HepG2 (cell line): ENCODE data around the gene GRK3. TPM values are rescaled to one million over a fixed set of nuclear protein-coding genes. Genes with fewer than 3 reads are reported as not detected.

Experiments used
- AKAP8 ChIP-seq: sonication (generic); formaldehyde crosslinking; IDR thresholded peaks from 2 replicates; pipeline ENCODE4 v1.5.1; 2020; ENCODE audit warnings: mild to moderate bottlenecking, missing genetic modification reagents
- ATAD3A ChIP-seq: sonication (generic); formaldehyde crosslinking; IDR thresholded peaks from 2 replicates; pipeline ENCODE4 v1.4.0; 2020; ENCODE audit warnings: missing genetic modification reagents
- ATF5 ChIP-seq: sonication (generic); formaldehyde crosslinking; IDR thresholded peaks from 2 replicates; pipeline ENCODE4 v1.4.0; 2020; ENCODE audit warnings: mild to moderate bottlenecking, low read depth, missing genetic modification reagents
- CREB1 ChIP-seq, 2 experiments: fragments of 450-650 bp in 1 of 2; IDR thresholded peaks; 2 replicates each; pipeline ENCODE4 v1.6.1; 2016 to 2017; ENCODE audit warnings: control low read depth in 1 of 2, mild to moderate bottlenecking in 1 of 2, missing compliant biosample characterization in 1 of 2, missing genetic modification characterization in 1 of 2
- E2F5 ChIP-seq: sonication (generic); formaldehyde crosslinking; conservative IDR thresholded peaks from 2 replicates; pipeline ENCODE4 v1.4.0; 2020; ENCODE audit warnings: missing genetic modification reagents
- HNF1B ChIP-seq: sonication (generic); formaldehyde crosslinking; IDR thresholded peaks from 2 replicates; pipeline ENCODE4 v1.5.1; 2020; ENCODE audit warnings: mild to moderate bottlenecking, moderate library complexity, missing genetic modification reagents
- HNRNPL ChIP-seq: fragments of 200-400 bp; formaldehyde crosslinking; IDR thresholded peaks from 2 replicates; pipeline ENCODE4 v1.6.1; 2017; ENCODE audit warnings: mild to moderate bottlenecking, low read depth, low read length
- HOXA9 ChIP-seq: sonication (generic); formaldehyde crosslinking; IDR thresholded peaks from 2 replicates; pipeline ENCODE4 v1.8.1; 2022; ENCODE audit warnings: missing genetic modification reagents, mild to moderate bottlenecking, moderate library complexity, borderline replicate concordance
- MAFK ChIP-seq, 2 experiments: IDR thresholded peaks in 1 of 2; conservative IDR thresholded peaks in 1 of 2; 2 replicates each; pipeline ENCODE4 v1.6.1; 2011; ENCODE audit warnings: improper control_type of control experiment in 2 of 2, low read length in 2 of 2
- MTF2 ChIP-seq: sonication (generic); formaldehyde crosslinking; IDR thresholded peaks from 2 replicates; pipeline ENCODE4 v1.5.0; 2020; ENCODE audit warnings: missing genetic modification reagents, borderline replicate concordance
- MYNN ChIP-seq: sonication (generic); formaldehyde crosslinking; IDR thresholded peaks from 2 replicates; pipeline ENCODE4 v1.4.0; 2020; ENCODE audit warnings: mild to moderate bottlenecking, low read depth, missing genetic modification reagents
- NFYC ChIP-seq: IDR thresholded peaks from 2 replicates; pipeline ENCODE4 v1.6.1; 2016; ENCODE audit warnings: missing genetic modification reagents, missing compliant biosample characterization
- SKIL ChIP-seq: sonication (generic); formaldehyde crosslinking; IDR thresholded peaks from 2 replicates; pipeline ENCODE4 v1.8.0; 2022; ENCODE audit warnings: missing genetic modification reagents, mild to moderate bottlenecking, moderate library complexity, borderline replicate concordance
- SOX5 ChIP-seq: IDR thresholded peaks from 2 replicates; pipeline ENCODE4 v1.6.1; 2016; ENCODE audit warnings: borderline replicate concordance
- STAT5B ChIP-seq: sonication (generic); formaldehyde crosslinking; IDR thresholded peaks from 2 replicates; pipeline ENCODE4 v1.4.0; 2020; ENCODE audit warnings: missing genetic modification reagents
- ZNF124 ChIP-seq: sonication (generic); formaldehyde crosslinking; IDR thresholded peaks from 2 replicates; pipeline ENCODE4 v1.4.0; 2020; ENCODE audit warnings: missing genetic modification reagents
- ZNF230 ChIP-seq: sonication (generic); formaldehyde crosslinking; IDR thresholded peaks from 2 replicates; pipeline ENCODE4 v1.4.0; 2020; ENCODE audit warnings: mild to moderate bottlenecking, missing genetic modification reagents
- ZNF441 ChIP-seq: sonication (generic); formaldehyde crosslinking; IDR thresholded peaks from 2 replicates; pipeline ENCODE4 v1.7.0; 2021; ENCODE audit warnings: missing genetic modification reagents, borderline replicate concordance
- ZNF446 ChIP-seq: sonication (generic); formaldehyde crosslinking; IDR thresholded peaks from 2 replicates; pipeline ENCODE4 v1.5.0; 2020; ENCODE audit warnings: mild to moderate bottlenecking, missing genetic modification reagents
- ZNF644 ChIP-seq: IDR thresholded peaks from 2 replicates; pipeline ENCODE4 v1.6.1; 2016; ENCODE audit warnings: low read depth
- ZNF672 ChIP-seq: sonication (generic); formaldehyde crosslinking; IDR thresholded peaks from 2 replicates; pipeline ENCODE4 v1.8.1; 2022; ENCODE audit warnings: missing genetic modification reagents
- ZNF7 ChIP-seq: IDR thresholded peaks from 2 replicates; pipeline ENCODE4 v1.6.1; 2016; ENCODE audit warnings: missing biosample characterization, missing genetic modification reagents
- polyA plus RNA-seq, 8 experiments: library from polyadenylated mRNA; depleted of rRNA in 3 of 8; stranded (reverse) in 7 of 8; unstranded in 1 of 8; fragments of >200 nt; fragmentation: Illumina TruSeq in 4 of 8; extraction: Trizol in 4 of 8; gene quantifications; 2 replicates each; pipeline versions ENCODE4 v1.2.1 to v1.2.3, GENCODE V29; 2011 to 2016; ENCODE audit warnings: low read depth in 4 of 8, missing spikeins in 1 of 8, mixed read lengths in 1 of 8; ENCODE audit not compliant: insufficient read depth in 1 of 8
- total RNA-seq, 5 experiments: library from RNA; depleted of rRNA; stranded (reverse); fragments of >200 nt; fragmentation: Illumina TruSeq; extraction: Trizol; gene quantifications; 2 replicates each; pipeline ENCODE4 v1.2.3, GENCODE V29; 2016; ENCODE audit warnings: low read depth in 1 of 5
- TF ChIP-seq, protein P1 (sequence below): sonication (generic); formaldehyde crosslinking; IDR thresholded peaks from 2 replicates; pipeline ENCODE4 v1.4.0; 2020; ENCODE audit warnings: mild to moderate bottlenecking, missing genetic modification reagents
- TF ChIP-seq, protein P2 (sequence below): IDR thresholded peaks from 2 replicates; pipeline ENCODE4 v1.6.1; 2018; ENCODE audit warnings: missing genetic modification reagents

The GRK3 gene
- total and polyA plus RNA-seq, 2 of the 13 experiments (the other 11 are each of a cell fraction or from before 2014, with no cell fraction given), result 8.5 to 16.7 TPM

DNA sequence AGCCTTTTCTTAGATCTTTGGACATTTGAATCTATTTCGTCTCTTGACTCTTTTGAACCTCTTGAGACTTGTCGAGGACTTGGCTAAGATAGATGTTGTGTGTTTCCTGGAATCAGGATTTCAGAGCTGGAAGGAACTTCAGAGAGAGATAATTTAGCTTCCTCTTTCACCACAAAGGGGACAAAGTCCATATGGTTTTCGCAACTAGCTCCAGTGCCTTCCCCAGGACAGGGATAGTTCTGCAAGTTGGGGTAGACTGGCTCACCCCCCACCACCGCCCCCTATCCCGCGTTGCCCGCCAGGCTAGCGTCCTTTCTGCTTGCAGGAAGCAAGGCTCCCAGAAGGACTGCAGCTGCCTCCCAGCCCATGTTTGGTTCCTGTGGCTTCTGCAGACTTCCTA is 101.8 kb downstream of the GRK3 start (continued):
- no peak for TF ChIP-seq CREB1 (IDR thresholded peaks at IDR 0.05)
- TF ChIP-seq CREB1 (CRISPR knock-in tag; IDR thresholded peaks at IDR 0.05), result no peak
- peak; percentile 66; the same call in 1 of the 2 replicates for TF ChIP-seq STAT5B (CRISPR knock-in tag)
- TF ChIP-seq ZNF124 (CRISPR knock-in tag), result 0 out of 2 replicates have a peak, but pooled peaks have one; percentile 41
- TF ChIP-seq MTF2 (CRISPR knock-in tag), result no peak
- TF ChIP-seq ATF5 (CRISPR knock-in tag), result no peak
- no peak for TF ChIP-seq ZNF672
- TF ChIP-seq ZNF7 (CRISPR knock-in tag), result no peak
- TF ChIP-seq SOX5 (CRISPR knock-in tag), result peak; percentile 91
- TF ChIP-seq HOXA9 (CRISPR knock-in tag), result no peak
- TF ChIP-seq, protein P1, sequence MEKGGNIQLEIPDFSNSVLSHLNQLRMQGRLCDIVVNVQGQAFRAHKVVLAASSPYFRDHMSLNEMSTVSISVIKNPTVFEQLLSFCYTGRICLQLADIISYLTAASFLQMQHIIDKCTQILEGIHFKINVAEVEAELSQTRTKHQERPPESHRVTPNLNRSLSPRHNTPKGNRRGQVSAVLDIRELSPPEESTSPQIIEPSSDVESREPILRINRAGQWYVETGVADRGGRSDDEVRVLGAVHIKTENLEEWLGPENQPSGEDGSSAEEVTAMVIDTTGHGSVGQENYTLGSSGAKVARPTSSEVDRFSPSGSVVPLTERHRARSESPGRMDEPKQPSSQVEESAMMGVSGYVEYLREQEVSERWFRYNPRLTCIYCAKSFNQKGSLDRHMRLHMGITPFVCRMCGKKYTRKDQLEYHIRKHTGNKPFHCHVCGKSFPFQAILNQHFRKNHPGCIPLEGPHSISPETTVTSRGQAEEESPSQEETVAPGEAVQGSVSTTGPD, result no peak
- TF ChIP-seq ATAD3A (CRISPR knock-in tag), result no peak
- TF ChIP-seq ZNF644 (CRISPR knock-in tag), result peak; percentile 89
- TF ChIP-seq ZNF441 (CRISPR knock-in tag), result no peak
- no peak for TF ChIP-seq MAFK (conservative IDR thresholded peaks at IDR 0.05 in 1 of 2, IDR thresholded peaks at IDR 0.05 in 1 of 2; ENCODE audit: low read length in 2 of 2)
- TF ChIP-seq HNRNPL, result no peak
- TF ChIP-seq HNF1B, result 0 out of 2 replicates have a peak, but pooled peaks have one; percentile 35
- no peak for TF ChIP-seq AKAP8
- no peak for TF ChIP-seq E2F5 (CRISPR knock-in tag)
- no peak for TF ChIP-seq ZNF446 (CRISPR knock-in tag)
- no peak for TF ChIP-seq ZNF230
- TF ChIP-seq MYNN (CRISPR knock-in tag), result no peak
- TF ChIP-seq SKIL (CRISPR knock-in tag), result no peak
- no peak for TF ChIP-seq NFYC (CRISPR knock-in tag)
- TF ChIP-seq, protein P2, sequence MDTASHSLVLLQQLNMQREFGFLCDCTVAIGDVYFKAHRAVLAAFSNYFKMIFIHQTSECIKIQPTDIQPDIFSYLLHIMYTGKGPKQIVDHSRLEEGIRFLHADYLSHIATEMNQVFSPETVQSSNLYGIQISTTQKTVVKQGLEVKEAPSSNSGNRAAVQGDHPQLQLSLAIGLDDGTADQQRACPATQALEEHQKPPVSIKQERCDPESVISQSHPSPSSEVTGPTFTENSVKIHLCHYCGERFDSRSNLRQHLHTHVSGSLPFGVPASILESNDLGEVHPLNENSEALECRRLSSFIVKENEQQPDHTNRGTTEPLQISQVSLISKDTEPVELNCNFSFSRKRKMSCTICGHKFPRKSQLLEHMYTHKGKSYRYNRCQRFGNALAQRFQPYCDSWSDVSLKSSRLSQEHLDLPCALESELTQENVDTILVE (CRISPR knock-in tag), result 0 out of 2 replicates have a peak, but pooled peaks have one; percentile 23
